Muscle layer of colon (tissue), 2 donors: ENCODE data around the gene DDN.
A peak's percentile ranks its signal among the peaks of the same experiment; 100 is the strongest.

Source experiments
- H3K27ac ChIP-seq: one replicate; pipeline ENCODE4 v1.7.0; 2013; ENCODE audit warnings: low read depth, mild to moderate bottlenecking, low read length, moderate library complexity
- H3K27me3 ChIP-seq, 2 donors: one replicate each; pipeline ENCODE4 v1.7.0; 2013; ENCODE audit warnings: low read length in 2 of 2, mild to moderate bottlenecking in 2 of 2; ENCODE audit not compliant: insufficient read depth in 2 of 2, control insufficient read depth in 1 of 2
- H3K36me3 ChIP-seq: one replicate; pipeline ENCODE4 v1.7.0; 2013; ENCODE audit warnings: mild to moderate bottlenecking, low read length; ENCODE audit not compliant: insufficient read depth
- H3K4me1 ChIP-seq: one replicate; pipeline ENCODE4 v1.7.0; 2013; ENCODE audit warnings: mild to moderate bottlenecking, low read length; ENCODE audit not compliant: insufficient read depth
- H3K4me3 ChIP-seq, 2 donors: one replicate each; pipeline ENCODE4 v1.7.0; 2013; ENCODE audit warnings: low read length in 2 of 2, low read depth in 1 of 2, mild to moderate bottlenecking in 1 of 2, moderate library complexity in 1 of 2
- H3K9ac ChIP-seq: one replicate; pipeline ENCODE4 v1.7.0; 2013; ENCODE audit warnings: low read length
- H3K9me3 ChIP-seq: one replicate; pipeline ENCODE4 v1.7.0; 2013; ENCODE audit warnings: mild to moderate bottlenecking, low read length
- donor health status: abdominal sarcoma.
- donor health status: Adenocarcinoma of cecum.

The DDN gene

GRCh38 chr12:48999371-49000131 lies at the start of gene DDN:
Gene DDN, minus strand, starts transcription at chr12:48999375. Its CDS starts 88 bp downstream, at chr12:48999287.
- H3K4me1 ChIP-seq, result peaks cover 24% of the 10 kb centered on the region
- no peaks in the 10 kb centered on the region for H3K9me3 ChIP-seq
- H3K36me3 ChIP-seq, result peaks cover 31% of the 10 kb centered on the region
- peak within 1 kb of the TSS; percentile 32 to 33 for H3K4me3 ChIP-seq
- no peak within 1 kb of the TSS for H3K27ac ChIP-seq
- no peak within 1 kb of the TSS for H3K9ac ChIP-seq
- peaks cover 32 to 73% of the 10 kb centered on the region in 2 donors for H3K27me3 ChIP-seq

GRCh38 chr12:49048953-49049352 lies 49.8 kb upstream of the DDN start:
- no peaks in the 10 kb centered on the region for H3K4me1 ChIP-seq
- H3K36me3 ChIP-seq, result peaks cover 100% of the 10 kb centered on the region

GRCh38 chr12:49046129-49046895 lies 47.1 kb upstream of the DDN start:
- Histone ChIP-seq H3K9me3 (no peaks in the 10 kb centered on the region), H3K4me3 (no peak overlapping the region), H3K4me1 (no peaks in the 10 kb centered on the region), H3K9ac (no peak overlapping the region), H3K27me3 (no peaks in the 10 kb centered on the region), H3K27ac (no peak overlapping the region), H3K36me3 (peaks cover 100% of the 10 kb centered on the region)

More at GRCh38 chr12:49048953-49049352, 49.8 kb upstream of the DDN start:
- Histone ChIP-seq H3K27me3 (no peaks in the 10 kb centered on the region), H3K9ac (no peak overlapping the region), H3K9me3 (no peaks in the 10 kb centered on the region), H3K4me3 (no peak overlapping the region), H3K27ac (no peak overlapping the region)

GRCh38 chr12:49044660-49045059 lies 45.5 kb upstream of the DDN start:
- Histone ChIP-seq H3K9ac (no peak overlapping the region), H3K4me1 (no peaks in the 10 kb centered on the region), H3K36me3 (peaks cover 100% of the 10 kb centered on the region), H3K9me3 (no peaks in the 10 kb centered on the region), H3K27me3 (no peaks in the 10 kb centered on the region), H3K27ac (no peak overlapping the region), H3K4me3 (no peak overlapping the region)

- Histone ChIP-seq H3K36me3 (peaks cover 100% of the 10 kb centered on the region), H3K4me3 (no peak overlapping the region), H3K9me3 (no peaks in the 10 kb centered on the region), H3K9ac (no peak overlapping the region), H3K27me3 (no peaks in the 10 kb centered on the region), H3K27ac (no peak overlapping the region), H3K4me1 (no peaks in the 10 kb centered on the region)
These were observed 44.7 kb upstream of the DDN start for GRCh38 chr12:49043856-49044258.

- peaks cover 100% of the 10 kb centered on the region for H3K36me3 ChIP-seq
These were observed 44.1 kb upstream of the DDN start for GRCh38 chr12:49043241-49043640.

GRCh38 chr12:49041881-49042484 lies 42.8 kb upstream of the DDN start:
- H3K27ac ChIP-seq, result no peak overlapping the region
- H3K9me3 ChIP-seq, result no peaks in the 10 kb centered on the region
- no peaks in the 10 kb centered on the region for H3K4me1 ChIP-seq
- peaks cover 98% of the 10 kb centered on the region for H3K36me3 ChIP-seq
- H3K27me3 ChIP-seq, result no peaks in the 10 kb centered on the region
- H3K9ac ChIP-seq, result no peak overlapping the region
- H3K4me3 ChIP-seq, result no peak overlapping the region

More at GRCh38 chr12:49043241-49043640, 44.1 kb upstream of the DDN start:
- Histone ChIP-seq H3K27ac (no peak overlapping the region), H3K4me3 (no peak overlapping the region), H3K9ac (no peak overlapping the region), H3K4me1 (no peaks in the 10 kb centered on the region), H3K9me3 (no peaks in the 10 kb centered on the region), H3K27me3 (no peaks in the 10 kb centered on the region)

GRCh38 chr12:49041036-49041880 lies 42.1 kb upstream of the DDN start:
- H3K4me1 ChIP-seq, result no peaks in the 10 kb centered on the region
- no peaks in the 10 kb centered on the region for H3K27me3 ChIP-seq
- no peaks in the 10 kb centered on the region for H3K9me3 ChIP-seq
- no peak overlapping the region for H3K4me3 ChIP-seq
- no peak overlapping the region for H3K27ac ChIP-seq
- peaks cover 97% of the 10 kb centered on the region for H3K36me3 ChIP-seq
- H3K9ac ChIP-seq, result no peak overlapping the region

GRCh38 chr12:49040364-49040855 lies 41.2 kb upstream of the DDN start:
- no peaks in the 10 kb centered on the region for H3K9me3 ChIP-seq
- no peak overlapping the region for H3K9ac ChIP-seq
- no peaks in the 10 kb centered on the region for H3K27me3 ChIP-seq
- peaks cover 95% of the 10 kb centered on the region for H3K36me3 ChIP-seq
- H3K4me1 ChIP-seq, result no peaks in the 10 kb centered on the region
- H3K4me3 ChIP-seq, result no peak overlapping the region
- no peak overlapping the region for H3K27ac ChIP-seq

- Histone ChIP-seq H3K9me3 (no peaks in the 10 kb centered on the region), H3K36me3 (peaks cover 92% of the 10 kb centered on the region), H3K27me3 (no peaks in the 10 kb centered on the region), H3K9ac (no peak overlapping the region), H3K4me3 (no peak overlapping the region), H3K27ac (no peak overlapping the region), H3K4me1 (no peaks in the 10 kb centered on the region)
These were observed 40.5 kb upstream of the DDN start for GRCh38 chr12:49039421-49040363.
